A549 (cell line): ENCODE data around the gene PTGES2. TPM values are rescaled to one million over a fixed set of nuclear protein-coding genes. Genes with fewer than 3 reads are reported as not detected.

ENCODE experiments used
- ATAC-seq, 2 experiments: fragments of 200-7000 bp in 1 of 2; fragments of >200 bp in 1 of 2; cut with Nextera tagmentation in 1 of 2; cut with Tn5 transposase in 1 of 2; 3 replicates each; pipeline versions ENCODE4 v1.8.0 to v1.9.1; 2018 to 2020; ENCODE audit warnings: mild to moderate bottlenecking in 1 of 2, moderate library complexity in 1 of 2
- CTCF ChIA-PET: fragments of 300-600 bp; sonication (Branson Sonifier 250); formaldehyde crosslinking; extraction: SDS; loops from one replicate; lab custom pipeline; 2021; ENCODE audit warnings: antibody characterized with exemption, inconsistent platforms; lab: Yijun Ruan, JAX
- POLR2A ChIA-PET: fragments of 350-600 bp; formaldehyde crosslinking; extraction: SDS; loops from one replicate; lab custom pipeline; 2021; ENCODE audit warnings: antibody characterized with exemption, inconsistent platforms; lab: Yijun Ruan, JAX
- DNase-seq, 2 experiments: peaks; one replicate each; pipeline versions ENCODE4 v3.0.0 to v3.0.0-alpha.2; 2011 to 2016; ENCODE audit warnings: low read depth in 1 of 2, low spot score in 1 of 2
- FAIRE-seq: peaks from 2 replicates; lab custom pipeline; 2011; peaks lifted over from hg19 to GRCh38; lab: Jason Lieb, UNC
- H3K27ac ChIP-seq, 2 experiments: fragments of >200 bp; sonication (Bioruptor Twin); formaldehyde crosslinking; 3 replicates each; pipeline ENCODE4 v1.5.1; 2016 to 2017
- H3K4me1 ChIP-seq: fragments of >200 bp; sonication (Bioruptor Twin); formaldehyde crosslinking; 3 replicates; pipeline ENCODE4 v1.6.1; 2016
- H3K4me2 ChIP-seq: fragments of >200 bp; sonication (Bioruptor Twin); formaldehyde crosslinking; 3 replicates; pipeline ENCODE4 v1.6.1; 2016
- H3K4me3 ChIP-seq: fragments of >200 bp; sonication (Bioruptor Twin); formaldehyde crosslinking; 3 replicates; pipeline ENCODE4 v1.5.1; 2016
- H3K9me3 ChIP-seq: fragments of >200 bp; sonication (Bioruptor Twin); formaldehyde crosslinking; 3 replicates; pipeline ENCODE4 v1.6.1; 2016
- ATOH8 ChIP-seq: fragments of 250-450 bp; sonication (Bioruptor Pico); IDR thresholded peaks from 2 replicates; pipeline ENCODE4 v1.5.0; 2020; ENCODE audit warnings: low read depth, mild to moderate bottlenecking, moderate library complexity
- BHLHE40 ChIP-seq: IDR thresholded peaks from 2 replicates; pipeline ENCODE4 v1.6.1; 2012; ENCODE audit warnings: low read depth, low read length, inconsistent platforms
- CBX2 ChIP-seq: fragments of 200-600 bp; sonication (generic); IDR thresholded peaks from 2 replicates; pipeline ENCODE4 v1.6.1; 2016; ENCODE audit warnings: low read depth, mild to moderate bottlenecking, borderline replicate concordance
- CBX8 ChIP-seq: fragments of 200-600 bp; sonication (generic); IDR thresholded peaks from 2 replicates; pipeline ENCODE4 v1.6.1; 2016
- EP300 ChIP-seq, 2 experiments: fragments of >200 bp; sonication (Bioruptor Twin); formaldehyde crosslinking; IDR thresholded peaks; 2 replicates in 1 of 2; 3 replicates in 1 of 2; pipeline ENCODE4 v1.6.1; 2016 to 2017
- HOXA7 ChIP-seq: fragments of 250-450 bp; sonication (Bioruptor Pico); IDR thresholded peaks from 2 replicates; pipeline ENCODE4 v1.5.0; 2020; ENCODE audit warnings: mild to moderate bottlenecking, moderate library complexity
- JUNB ChIP-seq: fragments of >200 bp; sonication (Bioruptor Twin); formaldehyde crosslinking; IDR thresholded peaks from 2 replicates; pipeline ENCODE4 v1.6.1; 2016
- MAX ChIP-seq: IDR thresholded peaks from 2 replicates; pipeline ENCODE4 v1.6.1; 2012
- NPAS2 ChIP-seq: fragments of 250-450 bp; sonication (Bioruptor Pico); IDR thresholded peaks from 2 replicates; pipeline ENCODE4 v1.8.0; 2022; ENCODE audit warnings: mild to moderate bottlenecking, moderate library complexity, borderline replicate concordance
- POLR2A ChIP-seq: IDR thresholded peaks from 2 replicates; pipeline ENCODE4 v1.6.1; 2012; ENCODE audit warnings: mild to moderate bottlenecking, low read length
- RAD21 ChIP-seq, 2 experiments: fragments of >200 bp in 1 of 2; sonication (Bioruptor Twin) in 1 of 2; formaldehyde crosslinking in 1 of 2; IDR thresholded peaks in 1 of 2; conservative IDR thresholded peaks in 1 of 2; 2 replicates in 1 of 2; 3 replicates in 1 of 2; pipeline ENCODE4 v1.6.1; 2012 to 2018; ENCODE audit warnings: inconsistent platforms in 1 of 2
- RARB ChIP-seq: fragments of 250-450 bp; sonication (Bioruptor Pico); IDR thresholded peaks from 2 replicates; pipeline ENCODE4 v1.8.0; 2021; ENCODE audit warnings: mild to moderate bottlenecking, moderate library complexity
- RFX5 ChIP-seq: fragments of 450-650 bp; IDR thresholded peaks from 2 replicates; pipeline ENCODE4 v1.7.1; 2014; ENCODE audit warnings: antibody characterized with exemption, mild to moderate bottlenecking, moderate library complexity
- SMC3 ChIP-seq: fragments of >200 bp; sonication (Bioruptor Twin); formaldehyde crosslinking; IDR thresholded peaks from 3 replicates; pipeline ENCODE4 v1.6.1; 2018; ENCODE audit warnings: inconsistent platforms
- ZC3H11A ChIP-seq: fragments of 450-650 bp; IDR thresholded peaks from 2 replicates; pipeline ENCODE4 v1.6.1; 2014; ENCODE audit warnings: antibody characterized with exemption, mild to moderate bottlenecking
- ZSCAN20 ChIP-seq: fragments of 250-450 bp; sonication (Bioruptor Pico); IDR thresholded peaks from 2 replicates; pipeline ENCODE4 v1.8.0; 2022; ENCODE audit warnings: mild to moderate bottlenecking, moderate library complexity
- WGBS: methylation state at CpG from one replicate; pipeline ENCODE4 v1.1.6; 2017; ENCODE audit errors: missing lambda C conversion rate; 5-methylcytosine and 5-hydroxymethylcytosine counted together
- polyA plus RNA-seq, 4 experiments: library from polyadenylated mRNA; depleted of rRNA in 3 of 4; stranded (reverse); fragments of >200 nt; fragmentation: RNase III in 1 of 4; extraction: RNeasy Plus Mini Kit Qiagen cat#74134 plus additional on column Dnase treatment in 1 of 4; gene quantifications; 2 replicates in 3 of 4; 3 replicates in 1 of 4; pipeline ENCODE4 v1.2.3, GENCODE V29; 2011 to 2017
- TF ChIP-seq, protein P1 (sequence below): fragments of 250-450 bp; sonication (Bioruptor Pico); IDR thresholded peaks from 2 replicates; pipeline ENCODE4 v1.5.0; 2021; ENCODE audit warnings: mild to moderate bottlenecking, moderate library complexity, borderline replicate concordance
- TF ChIP-seq, protein P2 (sequence below): fragments of 150-350 bp; IDR thresholded peaks from 2 replicates; pipeline ENCODE4 v1.6.1; 2014; ENCODE audit warnings: low read depth, mild to moderate bottlenecking, low read length
- TF ChIP-seq, protein P3 (sequence below): IDR thresholded peaks from 2 replicates; pipeline ENCODE4 v1.6.1; 2012; ENCODE audit warnings: low read depth, borderline replicate concordance
- TF ChIP-seq, protein P4 (sequence below): fragments of 200-600 bp; sonication (generic); IDR thresholded peaks from 2 replicates; pipeline ENCODE4 v1.6.1; 2016; ENCODE audit warnings: antibody characterized with exemption, mild to moderate bottlenecking, moderate library complexity

The PTGES2 gene
- polyA plus RNA-seq, 2 of the 4 experiments (the other 2 are of a cell fraction): 94.1 to 94.5 TPM

DNA sequence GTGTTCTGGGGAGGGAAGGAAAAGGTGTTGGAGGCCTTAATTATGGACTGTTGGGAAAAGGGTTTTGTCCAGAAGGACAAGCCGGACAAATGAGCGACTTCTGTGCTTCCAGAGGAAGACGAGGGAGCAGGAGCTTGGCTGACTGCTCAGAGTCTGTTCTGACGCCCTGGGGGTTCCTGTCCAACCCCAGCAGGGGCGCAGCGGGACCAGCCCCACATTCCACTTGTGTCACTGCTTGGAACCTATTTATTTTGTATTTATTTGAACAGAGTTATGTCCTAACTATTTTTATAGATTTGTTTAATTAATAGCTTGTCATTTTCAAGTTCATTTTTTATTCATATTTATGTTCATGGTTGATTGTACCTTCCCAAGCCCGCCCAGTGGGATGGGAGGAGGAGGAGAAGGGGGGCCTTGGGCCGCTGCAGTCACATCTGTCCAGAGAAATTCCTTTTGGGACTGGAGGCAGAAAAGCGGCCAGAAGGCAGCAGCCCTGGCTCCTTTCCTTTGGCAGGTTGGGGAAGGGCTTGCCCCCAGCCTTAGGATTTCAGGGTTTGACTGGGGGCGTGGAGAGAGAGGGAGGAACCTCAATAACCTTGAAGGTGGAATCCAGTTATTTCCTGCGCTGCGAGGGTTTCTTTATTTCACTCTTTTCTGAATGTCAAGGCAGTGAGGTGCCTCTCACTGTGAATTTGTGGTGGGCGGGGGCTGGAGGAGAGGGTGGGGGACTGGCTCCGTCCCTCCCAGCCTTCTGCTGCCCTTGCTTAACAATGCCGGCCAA, 19.1 kb downstream of the PTGES2 start (continued):
- no peak for TF ChIP-seq RFX5
- no peak for TF ChIP-seq SMC3
- no peak for TF ChIP-seq ATOH8 (CRISPR knock-in tag)
- no peak for TF ChIP-seq BHLHE40

DNA sequence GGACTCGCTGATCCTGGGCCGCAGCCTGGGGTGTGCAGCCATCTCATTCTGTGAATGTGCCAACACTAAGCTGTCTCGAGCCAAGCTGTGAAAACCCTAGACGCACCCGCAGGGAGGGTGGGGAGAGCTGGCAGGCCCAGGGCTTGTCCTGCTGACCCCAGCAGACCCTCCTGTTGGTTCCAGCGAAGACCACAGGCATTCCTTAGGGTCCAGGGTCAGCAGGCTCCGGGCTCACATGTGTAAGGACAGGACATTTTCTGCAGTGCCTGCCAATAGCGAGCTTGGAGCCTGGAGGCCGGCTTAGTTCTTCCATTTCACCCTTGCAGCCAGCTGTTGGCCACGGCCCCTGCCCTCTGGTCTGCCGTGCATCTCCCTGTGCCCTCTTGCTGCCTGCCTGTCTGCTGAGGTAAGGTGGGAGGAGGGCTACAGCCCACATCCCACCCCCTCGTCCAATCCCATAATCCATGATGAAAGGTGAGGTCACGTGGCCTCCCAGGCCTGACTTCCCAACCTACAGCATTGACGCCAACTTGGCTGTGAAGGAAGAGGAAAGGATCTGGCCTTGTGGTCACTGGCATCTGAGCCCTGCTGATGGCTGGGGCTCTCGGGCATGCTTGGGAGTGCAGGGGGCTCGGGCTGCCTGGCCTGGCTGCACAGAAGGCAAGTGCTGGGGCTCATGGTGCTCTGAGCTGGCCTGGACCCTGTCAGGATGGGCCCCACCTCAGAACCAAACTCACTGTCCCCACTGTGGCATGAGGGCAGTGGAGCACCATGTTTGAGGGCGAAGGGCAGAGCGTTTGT, 19.9 kb downstream of the PTGES2 start:
- FAIRE-seq (no peak), ATAC-seq (no peak), DNase-seq (no peak)
- no peaks in the 10 kb centered on the region for H3K9me3 ChIP-seq
- TF ChIP-seq POLR2A (no peak), CBX2 (no peak), RAD21 (conservative IDR thresholded peaks at IDR 0.05 in 1 of 2, IDR thresholded peaks at IDR 0.05 in 1 of 2) (no peak), RFX5 (no peak), ZSCAN20 (CRISPR knock-in tag) (no peak), HOXA7 (CRISPR knock-in tag) (no peak), CBX8 (no peak)
- TF ChIP-seq, protein P1, sequence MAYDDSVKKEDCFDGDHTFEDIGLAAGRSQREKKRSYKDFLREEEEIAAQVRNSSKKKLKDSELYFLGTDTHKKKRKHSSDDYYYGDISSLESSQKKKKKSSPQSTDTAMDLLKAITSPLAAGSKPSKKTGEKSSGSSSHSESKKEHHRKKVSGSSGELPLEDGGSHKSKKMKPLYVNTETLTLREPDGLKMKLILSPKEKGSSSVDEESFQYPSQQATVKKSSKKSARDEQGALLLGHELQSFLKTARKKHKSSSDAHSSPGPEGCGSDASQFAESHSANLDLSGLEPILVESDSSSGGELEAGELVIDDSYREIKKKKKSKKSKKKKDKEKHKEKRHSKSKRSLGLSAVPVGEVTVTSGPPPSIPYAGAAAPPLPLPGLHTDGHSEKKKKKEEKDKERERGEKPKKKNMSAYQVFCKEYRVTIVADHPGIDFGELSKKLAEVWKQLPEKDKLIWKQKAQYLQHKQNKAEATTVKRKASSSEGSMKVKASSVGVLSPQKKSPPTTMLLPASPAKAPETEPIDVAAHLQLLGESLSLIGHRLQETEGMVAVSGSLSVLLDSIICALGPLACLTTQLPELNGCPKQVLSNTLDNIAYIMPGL (CRISPR knock-in tag): no peak
- TF ChIP-seq, protein P2, sequence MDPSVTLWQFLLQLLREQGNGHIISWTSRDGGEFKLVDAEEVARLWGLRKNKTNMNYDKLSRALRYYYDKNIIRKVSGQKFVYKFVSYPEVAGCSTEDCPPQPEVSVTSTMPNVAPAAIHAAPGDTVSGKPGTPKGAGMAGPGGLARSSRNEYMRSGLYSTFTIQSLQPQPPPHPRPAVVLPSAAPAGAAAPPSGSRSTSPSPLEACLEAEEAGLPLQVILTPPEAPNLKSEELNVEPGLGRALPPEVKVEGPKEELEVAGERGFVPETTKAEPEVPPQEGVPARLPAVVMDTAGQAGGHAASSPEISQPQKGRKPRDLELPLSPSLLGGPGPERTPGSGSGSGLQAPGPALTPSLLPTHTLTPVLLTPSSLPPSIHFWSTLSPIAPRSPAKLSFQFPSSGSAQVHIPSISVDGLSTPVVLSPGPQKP: no peak
- TF ChIP-seq, protein P3, sequence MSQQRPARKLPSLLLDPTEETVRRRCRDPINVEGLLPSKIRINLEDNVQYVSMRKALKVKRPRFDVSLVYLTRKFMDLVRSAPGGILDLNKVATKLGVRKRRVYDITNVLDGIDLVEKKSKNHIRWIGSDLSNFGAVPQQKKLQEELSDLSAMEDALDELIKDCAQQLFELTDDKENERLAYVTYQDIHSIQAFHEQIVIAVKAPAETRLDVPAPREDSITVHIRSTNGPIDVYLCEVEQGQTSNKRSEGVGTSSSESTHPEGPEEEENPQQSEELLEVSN: no peak
- CTCF ChIA-PET: interaction anchor here (0.8 to 19.6 kb wide), 6 partner anchors 8 to 164 kb away, joined by 3 to 290 read pairs (median 6); partner anchors contain the start of gene PTGES2
- H3K4me3 ChIP-seq: no peak overlapping the region
- H3K4me1 ChIP-seq: no peaks in the 10 kb centered on the region
- H3K27ac ChIP-seq: no peak overlapping the region
- WGBS: 83% methylated on average over 12 of the region's 18 CpGs
- H3K4me2 ChIP-seq: no peak overlapping the region
- POLR2A ChIA-PET: interaction anchor here (0.9 kb wide), 1 partner anchor 40 kb away, joined by 3 read pairs; the partner anchor contains the start of genes NAIF1 and SLC25A25

DNA sequence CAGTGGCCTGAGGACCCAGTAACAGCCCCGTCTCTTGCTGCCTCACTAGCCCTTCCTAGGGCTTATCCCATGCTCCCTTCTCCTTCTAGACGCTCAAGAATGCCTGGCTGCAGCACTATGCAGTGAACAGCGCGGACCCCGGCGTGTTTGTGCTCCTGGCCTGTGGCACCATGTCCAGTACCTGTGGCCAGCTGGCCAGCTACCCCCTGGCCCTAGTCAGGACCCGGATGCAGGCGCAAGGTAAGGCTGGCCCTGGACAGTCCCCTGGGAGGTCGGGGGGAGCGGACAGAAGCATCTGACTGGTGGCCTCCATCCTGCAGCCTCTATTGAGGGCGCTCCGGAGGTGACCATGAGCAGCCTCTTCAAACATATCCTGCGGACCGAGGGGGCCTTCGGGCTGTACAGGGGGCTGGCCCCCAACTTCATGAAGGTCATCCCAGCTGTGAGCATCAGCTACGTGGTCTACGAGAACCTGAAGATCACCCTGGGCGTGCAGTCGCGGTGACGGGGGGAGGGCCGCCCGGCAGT, 20.5 kb downstream of the PTGES2 start:
- CTCF ChIA-PET: interaction anchor here (0.6 to 19.6 kb wide), 7 partner anchors 9 to 164 kb away, joined by 3 to 290 read pairs (median 8); partner anchors contain the start of gene PTGES2
- FAIRE-seq (no peak), DNase-seq (no peak), ATAC-seq (peak in 1 of 2 experiments; percentile 6; a peak in 3 of 6 replicates)
- Histone ChIP-seq H3K9me3 (no peaks in the 10 kb centered on the region), H3K4me1 (no peaks in the 10 kb centered on the region), H3K4me3 (no peak overlapping the region), H3K27ac (no peak overlapping the region), H3K4me2 (no peak overlapping the region)
- TF ChIP-seq EP300 (IDR thresholded peaks at IDR 0.05) (no peak), JUNB (no peak), RAD21 (conservative IDR thresholded peaks at IDR 0.05 in 1 of 2, IDR thresholded peaks at IDR 0.05 in 1 of 2) (no peak), MAX (no peak), ZC3H11A (no peak), RARB (no peak), HOXA7 (CRISPR knock-in tag) (no peak), NPAS2 (CRISPR knock-in tag) (no peak)
- TF ChIP-seq, protein P4, sequence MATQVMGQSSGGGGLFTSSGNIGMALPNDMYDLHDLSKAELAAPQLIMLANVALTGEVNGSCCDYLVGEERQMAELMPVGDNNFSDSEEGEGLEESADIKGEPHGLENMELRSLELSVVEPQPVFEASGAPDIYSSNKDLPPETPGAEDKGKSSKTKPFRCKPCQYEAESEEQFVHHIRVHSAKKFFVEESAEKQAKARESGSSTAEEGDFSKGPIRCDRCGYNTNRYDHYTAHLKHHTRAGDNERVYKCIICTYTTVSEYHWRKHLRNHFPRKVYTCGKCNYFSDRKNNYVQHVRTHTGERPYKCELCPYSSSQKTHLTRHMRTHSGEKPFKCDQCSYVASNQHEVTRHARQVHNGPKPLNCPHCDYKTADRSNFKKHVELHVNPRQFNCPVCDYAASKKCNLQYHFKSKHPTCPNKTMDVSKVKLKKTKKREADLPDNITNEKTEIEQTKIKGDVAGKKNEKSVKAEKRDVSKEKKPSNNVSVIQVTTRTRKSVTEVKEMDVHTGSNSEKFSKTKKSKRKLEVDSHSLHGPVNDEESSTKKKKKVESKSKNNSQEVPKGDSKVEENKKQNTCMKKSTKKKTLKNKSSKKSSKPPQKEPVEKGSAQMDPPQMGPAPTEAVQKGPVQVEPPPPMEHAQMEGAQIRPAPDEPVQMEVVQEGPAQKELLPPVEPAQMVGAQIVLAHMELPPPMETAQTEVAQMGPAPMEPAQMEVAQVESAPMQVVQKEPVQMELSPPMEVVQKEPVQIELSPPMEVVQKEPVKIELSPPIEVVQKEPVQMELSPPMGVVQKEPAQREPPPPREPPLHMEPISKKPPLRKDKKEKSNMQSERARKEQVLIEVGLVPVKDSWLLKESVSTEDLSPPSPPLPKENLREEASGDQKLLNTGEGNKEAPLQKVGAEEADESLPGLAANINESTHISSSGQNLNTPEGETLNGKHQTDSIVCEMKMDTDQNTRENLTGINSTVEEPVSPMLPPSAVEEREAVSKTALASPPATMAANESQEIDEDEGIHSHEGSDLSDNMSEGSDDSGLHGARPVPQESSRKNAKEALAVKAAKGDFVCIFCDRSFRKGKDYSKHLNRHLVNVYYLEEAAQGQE: no peak
- POLR2A ChIA-PET: interaction anchor here (0.9 kb wide), 1 partner anchor 39 kb away, joined by 3 read pairs; the partner anchor contains the start of genes NAIF1 and SLC25A25
- WGBS: 95% methylated on average over 17 of the region's 23 CpGs
